BJ (cell line): ENCODE data around the gene ZMYM4. TPM values are rescaled to one million over a fixed set of nuclear protein-coding genes. Genes with fewer than 3 reads are reported as not detected.

ENCODE experiments used
- CTCF ChIA-PET: fragments of 350-600 bp; formaldehyde crosslinking; extraction: SDS; loops from one replicate; lab custom pipeline; 2021; ENCODE audit warnings: antibody characterized with exemption, inconsistent platforms; lab: Yijun Ruan, JAX
- POLR2A ChIA-PET: fragments of 300-600 bp; sonication (Branson Sonifier 250); formaldehyde crosslinking; extraction: SDS; loops from one replicate; lab custom pipeline; 2021; ENCODE audit warnings: antibody characterized with exemption; lab: Charles Lee
- DNase-seq: peaks from one replicate; pipeline ENCODE4 v3.0.0-alpha.2; 2011; ENCODE audit warnings: low read depth
- H3K27me3 ChIP-seq: 2 replicates; pipeline ENCODE4 v1.6.0; 2011; ENCODE audit warnings: low read length; ENCODE audit not compliant: control insufficient read depth, insufficient read depth
- H3K36me3 ChIP-seq: 2 replicates; pipeline ENCODE4 v1.5.1; 2011; ENCODE audit warnings: low read length; ENCODE audit not compliant: control insufficient read depth, insufficient read depth
- H3K4me3 ChIP-seq: 2 replicates; pipeline ENCODE4 v1.5.1; 2011; ENCODE audit warnings: low read depth, mild to moderate bottlenecking, control low read depth, low read length
- CTCF ChIP-seq: IDR thresholded peaks from 2 replicates; pipeline ENCODE4 v1.5.1; 2011; ENCODE audit warnings: low read depth, mild to moderate bottlenecking, control low read depth, inconsistent platforms, low read length, moderate library complexity; ENCODE audit not compliant: insufficient read depth
- polyA plus RNA-seq: library from polyadenylated mRNA; depleted of rRNA; stranded (reverse); fragments of >200 nt; gene quantifications from 2 replicates; pipeline ENCODE4 v1.2.3, GENCODE V29; 2011

Gene ZMYM4
- polyA plus RNA-seq, 1 experiment, result 19.2 TPM

- Histone ChIP-seq H3K27me3 (no peaks in the 10 kb centered on the region), H3K36me3 (no peaks in the 10 kb centered on the region), H3K4me3 (no peak overlapping the region)
- ChIA-PET POLR2A (no interaction called here), CTCF (no interaction called here)
- DNase-seq, result no peak
- no peak for TF ChIP-seq CTCF
These were observed 2.3 kb downstream of the ZMYM4 start for GRCh38 chr1:35270836-35271235.

GRCh38 chr1:35274197-35274596, 5.7 kb downstream of the ZMYM4 start:
- ChIA-PET POLR2A (no interaction called here), CTCF (no interaction called here)
- DNase-seq, result no peak
- Histone ChIP-seq H3K4me3 (no peak overlapping the region), H3K27me3 (no peaks in the 10 kb centered on the region), H3K36me3 (peaks cover 2% of the 10 kb centered on the region)
- no peak for TF ChIP-seq CTCF

- peaks cover 2% of the 10 kb centered on the region for H3K36me3 ChIP-seq
These were observed 10.5 kb downstream of the ZMYM4 start for GRCh38 chr1:35278886-35279554.

GRCh38 chr1:35279555-35279904, 11.0 kb downstream of the ZMYM4 start:
- Histone ChIP-seq H3K36me3 (peaks cover 2% of the 10 kb centered on the region), H3K4me3 (no peak overlapping the region), H3K27me3 (no peaks in the 10 kb centered on the region)
- no peak for TF ChIP-seq CTCF
- CTCF ChIA-PET, result no interaction called here
- POLR2A ChIA-PET, result no interaction called here
- no peak for DNase-seq

More at GRCh38 chr1:35278886-35279554, 10.5 kb downstream of the ZMYM4 start:
- Histone ChIP-seq H3K4me3 (no peak overlapping the region), H3K27me3 (no peaks in the 10 kb centered on the region)
- ChIA-PET POLR2A (no interaction called here), CTCF (no interaction called here)
- TF ChIP-seq CTCF, result no peak
- DNase-seq, result no peak

GRCh38 chr1:35280006-35280405, 11.5 kb downstream of the ZMYM4 start:
- DNase-seq, result no peak
- POLR2A ChIA-PET, result no interaction called here
- TF ChIP-seq CTCF, result no peak
- peaks cover 2% of the 10 kb centered on the region for H3K36me3 ChIP-seq
- CTCF ChIA-PET, result no interaction called here
- H3K4me3 ChIP-seq, result no peak overlapping the region
- no peaks in the 10 kb centered on the region for H3K27me3 ChIP-seq
